ENCODE measurements around the gene RBBP4. TPM values are rescaled to one million over a fixed set of nuclear protein-coding genes. Genes with fewer than 3 reads are reported as not detected.
"Not testable (repeated sequence)": the region's sequence is repeated elsewhere in the genome, so short reads cannot be mapped to it uniquely, and the experiment has no call there.

RBBP4 gene
- total and polyA plus RNA-seq, 5 donors from 2014 or later: 139 to 312 (median 286) TPM

- Mint-ChIP-seq H3K9me3 (peaks cover 0 to 1% (median 0%) of the 10 kb centered on the region in 7 donors), H3K36me3 (peaks cover 28% of the 10 kb centered on the region), H3K27ac (peak overlapping the region in 1 of 3 donors; percentile 2), H3K4me3 (no peak overlapping the region), H3K4me1 (no peaks in the 10 kb centered on the region), H3K27me3 (no peaks in the 10 kb centered on the region)
- Histone ChIP-seq H3K27me3 (ENCODE audit: control insufficient read depth, insufficient read depth, low read length) (no peaks in the 10 kb centered on the region), H3K4me1 (ENCODE audit: control insufficient read depth, insufficient read depth, low read length, poor library complexity, severe bottlenecking) (no peaks in the 10 kb centered on the region), H3K9me3 (ENCODE audit: control insufficient read depth in 2 of 2, low read length in 2 of 2) (no peaks in the 10 kb centered on the region), H3K27ac (ENCODE audit: insufficient read depth, low read length, poor library complexity, severe bottlenecking) (no peak overlapping the region), H3K4me3 (ENCODE audit: low read depth, low read length) (no peak overlapping the region), H3K36me3 (ENCODE audit: control insufficient read depth, insufficient read depth, low read length) (peaks cover 50% of the 10 kb centered on the region)
- ATAC-seq (ENCODE audit: low read depth in 2 of 2) (no peak), DNase-seq (no peak)
These were observed 34.5 kb downstream of the RBBP4 start for GRCh38 chr1:32685498-32685897.

- Histone ChIP-seq H3K4me1 (ENCODE audit: control insufficient read depth, insufficient read depth, low read length, poor library complexity, severe bottlenecking) (no peaks in the 10 kb centered on the region), H3K4me3 (ENCODE audit: low read depth, low read length) (no peak overlapping the region), H3K27me3 (ENCODE audit: control insufficient read depth, insufficient read depth, low read length) (no peaks in the 10 kb centered on the region), H3K27ac (ENCODE audit: insufficient read depth, low read length, poor library complexity, severe bottlenecking) (no peak overlapping the region), H3K9me3 (ENCODE audit: control insufficient read depth in 2 of 2, low read length in 2 of 2) (no peaks in the 10 kb centered on the region), H3K36me3 (ENCODE audit: control insufficient read depth, insufficient read depth, low read length) (peaks cover 44% of the 10 kb centered on the region)
- DNase-seq (no peak), ATAC-seq (ENCODE audit: low read depth in 2 of 2) (no peak)
- Mint-ChIP-seq H3K4me1 (no peaks in the 10 kb centered on the region), H3K27ac (peak overlapping the region in 2 of 3 donors; percentile 2 to 72), H3K9me3 (peaks cover 0 to 1% (median 0%) of the 10 kb centered on the region in 7 donors), H3K4me3 (no peak overlapping the region), H3K27me3 (no peaks in the 10 kb centered on the region), H3K36me3 (peaks cover 19% of the 10 kb centered on the region)
These were observed 35.4 kb downstream of the RBBP4 start for GRCh38 chr1:32686387-32686786.

GRCh38 chr1:32693455-32694174 lies 42.6 kb downstream of the RBBP4 start:
- no peaks in the 10 kb centered on the region for H3K9me3 ChIP-seq (ENCODE audit: control insufficient read depth in 2 of 2, low read length in 2 of 2)
- no peak overlapping the region for H3K4me3 ChIP-seq (ENCODE audit: low read depth, low read length)
- H3K9me3 Mint-ChIP-seq: peaks cover 0 to 1% (median 0%) of the 10 kb centered on the region in 7 donors
- H3K4me1 Mint-ChIP-seq: peaks cover 0 to 3% (median 0%) of the 10 kb centered on the region in 4 donors
- peak overlapping the region in 1 of 4 donors; percentile 47 for H3K4me3 Mint-ChIP-seq
- DNase-seq (no peak), ATAC-seq (ENCODE audit: low read depth in 2 of 2) (no peak)
- no peaks in the 10 kb centered on the region for H3K4me1 ChIP-seq (ENCODE audit: control insufficient read depth, insufficient read depth, low read length, poor library complexity, severe bottlenecking)
- H3K27ac ChIP-seq (ENCODE audit: insufficient read depth, low read length, poor library complexity, severe bottlenecking): no peak overlapping the region
- no peak overlapping the region for H3K27ac Mint-ChIP-seq
- H3K36me3 Mint-ChIP-seq: no peaks in the 10 kb centered on the region
- H3K36me3 ChIP-seq (ENCODE audit: control insufficient read depth, insufficient read depth, low read length): no peaks in the 10 kb centered on the region
- H3K27me3 ChIP-seq (ENCODE audit: control insufficient read depth, insufficient read depth, low read length): no peaks in the 10 kb centered on the region
- peaks cover 6% of the 10 kb centered on the region for H3K27me3 Mint-ChIP-seq

GRCh38 chr1:32695098-32695904 lies 44.3 kb downstream of the RBBP4 start:
- no peaks in the 10 kb centered on the region for H3K4me1 ChIP-seq (ENCODE audit: control insufficient read depth, insufficient read depth, low read length, poor library complexity, severe bottlenecking)
- H3K4me1 Mint-ChIP-seq: peaks cover 0 to 3% (median under 1%) of the 10 kb centered on the region in 4 donors
- H3K36me3 ChIP-seq (ENCODE audit: control insufficient read depth, insufficient read depth, low read length): no peaks in the 10 kb centered on the region
- peaks cover 11% of the 10 kb centered on the region for H3K27me3 Mint-ChIP-seq
- H3K27ac ChIP-seq (ENCODE audit: insufficient read depth, low read length, poor library complexity, severe bottlenecking): no peak overlapping the region
- no peak overlapping the region for H3K27ac Mint-ChIP-seq
- H3K9me3 ChIP-seq (ENCODE audit: control insufficient read depth in 2 of 2, low read length in 2 of 2): no peaks in the 10 kb centered on the region
- no peaks in the 10 kb centered on the region for H3K27me3 ChIP-seq (ENCODE audit: control insufficient read depth, insufficient read depth, low read length)
- H3K36me3 Mint-ChIP-seq: no peaks in the 10 kb centered on the region
- no peak for ATAC-seq (ENCODE audit: low read depth in 2 of 2)
- DNase-seq: peak in 1 of 3 donors; percentile 14
- no peak overlapping the region for H3K4me3 ChIP-seq (ENCODE audit: low read depth, low read length)
- no peak overlapping the region for H3K4me3 Mint-ChIP-seq
- no peaks in the 10 kb centered on the region for H3K9me3 Mint-ChIP-seq

GRCh38 chr1:32696041-32696440 lies 45.0 kb downstream of the RBBP4 start:
- Histone ChIP-seq H3K4me1 (ENCODE audit: control insufficient read depth, insufficient read depth, low read length, poor library complexity, severe bottlenecking) (no peaks in the 10 kb centered on the region), H3K36me3 (ENCODE audit: control insufficient read depth, insufficient read depth, low read length) (no peaks in the 10 kb centered on the region), H3K9me3 (ENCODE audit: control insufficient read depth in 2 of 2, low read length in 2 of 2) (no peaks in the 10 kb centered on the region), H3K27ac (ENCODE audit: insufficient read depth, low read length, poor library complexity, severe bottlenecking) (no peak overlapping the region), H3K27me3 (ENCODE audit: control insufficient read depth, insufficient read depth, low read length) (no peaks in the 10 kb centered on the region), H3K4me3 (ENCODE audit: low read depth, low read length) (no peak overlapping the region)
- Mint-ChIP-seq H3K36me3 (no peaks in the 10 kb centered on the region), H3K4me1 (peaks cover 0 to 3% (median under 1%) of the 10 kb centered on the region in 4 donors), H3K27ac (no peak overlapping the region), H3K27me3 (peaks cover 15% of the 10 kb centered on the region), H3K4me3 (no peak overlapping the region), H3K9me3 (no peaks in the 10 kb centered on the region)
- DNase-seq (no peak), ATAC-seq (ENCODE audit: low read depth in 2 of 2) (no peak)

GRCh38 chr1:32696996-32697395 lies 46.0 kb downstream of the RBBP4 start:
- not testable (repeated sequence) for H3K4me1 Mint-ChIP-seq; H3K36me3 ChIP-seq (ENCODE audit: control insufficient read depth, insufficient read depth, low read length); H3K36me3 Mint-ChIP-seq; DNase-seq; ATAC-seq (ENCODE audit: low read depth in 2 of 2); H3K4me1 ChIP-seq (ENCODE audit: control insufficient read depth, insufficient read depth, low read length, poor library complexity, severe bottlenecking); H3K4me3 Mint-ChIP-seq; H3K9me3 Mint-ChIP-seq; H3K9me3 ChIP-seq (ENCODE audit: control insufficient read depth in 2 of 2, low read length in 2 of 2); H3K27me3 ChIP-seq (ENCODE audit: control insufficient read depth, insufficient read depth, low read length); H3K27ac ChIP-seq (ENCODE audit: insufficient read depth, low read length, poor library complexity, severe bottlenecking); H3K4me3 ChIP-seq (ENCODE audit: low read depth, low read length)
- Mint-ChIP-seq H3K27me3 (peaks cover 24% of the 10 kb centered on the region), H3K27ac (peak overlapping the region in 1 of 3 donors; percentile 66)

- peak overlapping the region in 1 of 4 donors; percentile 59 for H3K4me3 Mint-ChIP-seq
- H3K27ac Mint-ChIP-seq: peak overlapping the region in 1 of 3 donors; percentile 18
- peaks cover 57% of the 10 kb centered on the region for H3K27me3 Mint-ChIP-seq
These were observed 50.5 kb downstream of the RBBP4 start for GRCh38 chr1:32701421-32701911.

More at GRCh38 chr1:32701421-32701911, 50.5 kb downstream of the RBBP4 start:
- no peak overlapping the region for H3K4me3 ChIP-seq (ENCODE audit: low read depth, low read length)
- peaks cover 9% of the 10 kb centered on the region for H3K4me1 ChIP-seq (ENCODE audit: control insufficient read depth, insufficient read depth, low read length, poor library complexity, severe bottlenecking)
- H3K36me3 ChIP-seq (ENCODE audit: control insufficient read depth, insufficient read depth, low read length): no peaks in the 10 kb centered on the region
- H3K9me3 ChIP-seq (ENCODE audit: control insufficient read depth in 2 of 2, low read length in 2 of 2): no peaks in the 10 kb centered on the region
- H3K36me3 Mint-ChIP-seq: no peaks in the 10 kb centered on the region
- no peak for DNase-seq
- H3K27me3 ChIP-seq (ENCODE audit: control insufficient read depth, insufficient read depth, low read length): peaks cover 12% of the 10 kb centered on the region
- H3K4me1 Mint-ChIP-seq: peaks cover 0 to 15% (median 2%) of the 10 kb centered on the region in 4 donors
- no peak overlapping the region for H3K27ac ChIP-seq (ENCODE audit: insufficient read depth, low read length, poor library complexity, severe bottlenecking)
- no peak for ATAC-seq (ENCODE audit: low read depth in 2 of 2)
- H3K9me3 Mint-ChIP-seq: no peaks in the 10 kb centered on the region

All from CD4-positive, CD25-positive, alpha-beta regulatory T cell (primary cell).